RWPE1 (cell line): ENCODE results near the gene PPP3CA.
A peak's percentile ranks its signal among the peaks of the same experiment; 100 is the strongest.

Source experiments
- CTCF ChIA-PET: fragments of 350-600 bp; sonication (Branson Sonifier 250); formaldehyde crosslinking; extraction: SDS; loops from one replicate; lab custom pipeline; 2021; lab: Yijun Ruan, JAX
- POLR2A ChIA-PET: fragments of 400-600 bp; formaldehyde crosslinking; extraction: SDS; loops from one replicate; lab custom pipeline; 2020; ENCODE audit warnings: antibody characterized with exemption; ENCODE audit not compliant: low non-redundant PET; lab: Yijun Ruan, JAX
- DNase-seq: peaks from one replicate; pipeline ENCODE4 v3.0.0; 2012; ENCODE audit warnings: low spot score
- H3K27ac ChIP-seq: fragments of 450-650 bp; 2 replicates; pipeline ENCODE4 v1.5.1; 2017
- TF ChIP-seq, protein P1 (sequence below): fragments of 450-650 bp; conservative IDR thresholded peaks from 2 replicates; pipeline ENCODE4 v1.5.1; 2017; ENCODE audit warnings: low read depth, mild to moderate bottlenecking

Gene PPP3CA

DNA sequence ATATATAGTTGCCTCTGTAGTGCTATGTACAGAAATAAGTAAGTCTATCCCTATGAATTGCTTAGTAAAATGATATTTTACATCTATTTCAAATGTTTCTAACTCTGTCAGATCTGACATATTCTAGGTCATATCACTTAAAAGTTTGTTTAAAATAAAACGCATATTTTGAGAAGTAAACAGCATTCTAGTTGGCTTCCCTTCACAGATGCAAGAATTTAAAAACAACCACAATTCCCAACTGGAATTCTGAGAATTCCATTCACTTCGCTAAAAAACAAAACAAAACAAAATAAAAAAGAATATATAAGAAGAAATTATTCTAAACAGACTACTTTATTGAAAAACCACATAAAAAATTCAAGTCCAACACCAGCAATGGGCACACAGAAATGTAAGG, 126.0 kb downstream of the PPP3CA start:
- TF ChIP-seq, protein P1, sequence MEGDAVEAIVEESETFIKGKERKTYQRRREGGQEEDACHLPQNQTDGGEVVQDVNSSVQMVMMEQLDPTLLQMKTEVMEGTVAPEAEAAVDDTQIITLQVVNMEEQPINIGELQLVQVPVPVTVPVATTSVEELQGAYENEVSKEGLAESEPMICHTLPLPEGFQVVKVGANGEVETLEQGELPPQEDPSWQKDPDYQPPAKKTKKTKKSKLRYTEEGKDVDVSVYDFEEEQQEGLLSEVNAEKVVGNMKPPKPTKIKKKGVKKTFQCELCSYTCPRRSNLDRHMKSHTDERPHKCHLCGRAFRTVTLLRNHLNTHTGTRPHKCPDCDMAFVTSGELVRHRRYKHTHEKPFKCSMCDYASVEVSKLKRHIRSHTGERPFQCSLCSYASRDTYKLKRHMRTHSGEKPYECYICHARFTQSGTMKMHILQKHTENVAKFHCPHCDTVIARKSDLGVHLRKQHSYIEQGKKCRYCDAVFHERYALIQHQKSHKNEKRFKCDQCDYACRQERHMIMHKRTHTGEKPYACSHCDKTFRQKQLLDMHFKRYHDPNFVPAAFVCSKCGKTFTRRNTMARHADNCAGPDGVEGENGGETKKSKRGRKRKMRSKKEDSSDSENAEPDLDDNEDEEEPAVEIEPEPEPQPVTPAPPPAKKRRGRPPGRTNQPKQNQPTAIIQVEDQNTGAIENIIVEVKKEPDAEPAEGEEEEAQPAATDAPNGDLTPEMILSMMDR: no peak
- ChIA-PET POLR2A (no interaction called here), CTCF (interaction anchor here (0.6 kb wide), 1 partner anchor 10 kb away, joined by 3 read pairs; no protein-coding TSS in a partner anchor)
- no peak for DNase-seq
- H3K27ac ChIP-seq: no peak overlapping the region

GRCh38 chr4:101218894-101219293, 128.4 kb downstream of the PPP3CA start:
- POLR2A ChIA-PET: no interaction called here
- H3K27ac ChIP-seq: no peak overlapping the region
- CTCF ChIA-PET: no interaction called here
- TF ChIP-seq, protein P1: no peak
- DNase-seq: no peak

GRCh38 chr4:101218346-101218745, 129.0 kb downstream of the PPP3CA start:
- TF ChIP-seq, protein P1: no peak
- ChIA-PET POLR2A (no interaction called here), CTCF (no interaction called here)
- no peak for DNase-seq
- H3K27ac ChIP-seq: no peak overlapping the region

- DNase-seq: no peak
- TF ChIP-seq, protein P1: no peak
- ChIA-PET CTCF (no interaction called here), POLR2A (no interaction called here)
- H3K27ac ChIP-seq: no peak overlapping the region
Observed at GRCh38 chr4:101217353-101218031, 129.8 kb downstream of the PPP3CA start.

GRCh38 chr4:101211146-101211553, 136.2 kb downstream of the PPP3CA start:
- TF ChIP-seq, protein P1: no peak
- ChIA-PET CTCF (no interaction called here), POLR2A (no interaction called here)
- peak; percentile 29 for DNase-seq
- H3K27ac ChIP-seq: no peak overlapping the region

- DNase-seq: no peak
- POLR2A ChIA-PET: no interaction called here
- no peak overlapping the region for H3K27ac ChIP-seq
- CTCF ChIA-PET: interaction anchor here (0.6 kb wide), 1 partner anchor 119 kb away, joined by 3 read pairs; no protein-coding TSS in a partner anchor
- TF ChIP-seq, protein P1: no peak
Observed at GRCh38 chr4:101210331-101210730, 137.0 kb downstream of the PPP3CA start.
